GM12878 (cell line): Measurements from ENCODE around the gene VMAC. TPM values are rescaled to one million over a fixed set of nuclear protein-coding genes. Genes with fewer than 3 reads are reported as not detected.

ENCODE experiments used
- ATAC-seq: fragments of 200-7000 bp; cut with Tn5 transposase; 3 replicates; pipeline ENCODE4 v1.9.1; 2020; ENCODE audit warnings: mild to moderate bottlenecking, moderate library complexity
- BruUV-seq: library from RNA; stranded (reverse); fragments of 400-500 nt; replicated peaks from 2 replicates; lab custom pipeline; 2021; lab: Mats Ljungman, UMichigan
- CTCF ChIA-PET: fragments of 300-600 bp; sonication (Branson Sonifier 250); formaldehyde crosslinking; extraction: SDS; loops from one replicate; lab custom pipeline; 2021; ENCODE audit warnings: inconsistent platforms; lab: Yijun Ruan, JAX
- POLR2A ChIA-PET: fragments of 350-600 bp; formaldehyde crosslinking; extraction: SDS; loops from one replicate; lab custom pipeline; 2021; ENCODE audit warnings: inconsistent platforms; lab: Charles Lee
- RAD21 ChIA-PET: fragments of 300-600 bp; sonication (Branson Sonifier 250); formaldehyde crosslinking; loops from one replicate; lab custom pipeline; 2023; ENCODE audit warnings: antibody characterized with exemption; ENCODE audit not compliant: unreplicated experiment; lab: Charles Lee
- SMC1A ChIA-PET: fragments of 300-600 bp; sonication (Branson Sonifier 250); formaldehyde crosslinking; loops from one replicate; lab custom pipeline; 2023; ENCODE audit not compliant: unreplicated experiment, uncharacterized antibody; lab: Charles Lee
- DNase-seq: peaks from one replicate; pipeline ENCODE4 v3.0.0-alpha.2; 2011; ENCODE audit warnings: low read depth, low spot score
- FAIRE-seq: peaks from 3 replicates; lab custom pipeline; 2011; peaks lifted over from hg19 to GRCh38; lab: Jason Lieb, UNC
- H2AFZ ChIP-seq: 2 replicates; pipeline ENCODE4 v1.6.0; 2011; ENCODE audit warnings: low read depth, low read length, control low read depth; ENCODE audit not compliant: control insufficient read depth
- H3K27ac ChIP-seq: 2 replicates; pipeline ENCODE4 v1.5.1; 2011; ENCODE audit warnings: control low read depth; ENCODE audit not compliant: control insufficient read depth, insufficient read depth
- H3K27me3 ChIP-seq, 2 experiments: replicated peaks in 1 of 2; 2 replicates each; pipeline versions ENCODE4 v1.6.0 to v1.6.1; 2011; ENCODE audit warnings: low read length in 1 of 2; ENCODE audit not compliant: control insufficient read depth in 2 of 2, insufficient read depth in 2 of 2
- H3K36me3 ChIP-seq, 2 experiments: 2 replicates each; pipeline ENCODE4 v1.5.1; 2011; ENCODE audit warnings: low read length in 1 of 2; ENCODE audit not compliant: control insufficient read depth in 2 of 2, insufficient read depth in 2 of 2
- H3K4me1 ChIP-seq: 2 replicates; pipeline ENCODE4 v1.6.1; 2011; ENCODE audit warnings: mild to moderate bottlenecking, low read length, moderate library complexity, mixed read lengths; ENCODE audit not compliant: control insufficient read depth, insufficient read depth
- H3K4me2 ChIP-seq: 2 replicates; pipeline ENCODE4 v1.6.0; 2011; ENCODE audit warnings: control low read depth; ENCODE audit not compliant: control insufficient read depth, insufficient read depth
- H3K4me3 ChIP-seq: fragments of 200-600 bp; sonication (generic); 2 replicates; pipeline ENCODE4 v1.5.1; 2016
- H3K79me2 ChIP-seq: 2 replicates; pipeline ENCODE4 v1.6.0; 2011; ENCODE audit warnings: low read length; ENCODE audit not compliant: control insufficient read depth, insufficient read depth
- H3K9ac ChIP-seq: 2 replicates; pipeline ENCODE4 v1.8.0; 2011; ENCODE audit warnings: low read length, control low read depth, mixed read lengths; ENCODE audit not compliant: control insufficient read depth, insufficient read depth
- H3K9me3 ChIP-seq: replicated peaks from 3 replicates; pipeline ENCODE4 v1.5.1; 2011; ENCODE audit warnings: mild to moderate bottlenecking, low read length; ENCODE audit not compliant: control insufficient read depth, insufficient read depth
- H4K20me1 ChIP-seq: 2 replicates; pipeline ENCODE4 v1.6.0; 2011; ENCODE audit not compliant: control insufficient read depth, insufficient read depth
- CBX5 ChIP-seq: sonication (generic); IDR thresholded peaks from 2 replicates; pipeline ENCODE4 v1.6.1; 2016; ENCODE audit warnings: low read depth, moderate library complexity, mild to moderate bottlenecking, inconsistent platforms
- EZH2 ChIP-seq: IDR thresholded peaks from 2 replicates; pipeline ENCODE4 v1.6.1; 2012; ENCODE audit warnings: low read depth, mild to moderate bottlenecking, control low read depth, inconsistent platforms, low read length, borderline replicate concordance; ENCODE audit not compliant: control insufficient read depth
- GATAD2B ChIP-seq: fragments of 450-650 bp; conservative IDR thresholded peaks from 2 replicates; pipeline ENCODE4 v1.6.1; 2017; ENCODE audit warnings: low read depth, mild to moderate bottlenecking, moderate library complexity
- HDAC2 ChIP-seq: fragments of 200-600 bp; sonication (generic); IDR thresholded peaks from 2 replicates; pipeline ENCODE4 v1.6.1; 2017
- IRF5 ChIP-seq: fragments of 450-650 bp; IDR thresholded peaks from 2 replicates; pipeline ENCODE4 v1.6.1; 2017; ENCODE audit warnings: borderline replicate concordance
- MYB ChIP-seq: fragments of 150-350 bp; IDR thresholded peaks from 2 replicates; pipeline ENCODE4 v1.6.1; 2014; ENCODE audit warnings: mild to moderate bottlenecking, low read depth, low read length, borderline replicate concordance
- MYC ChIP-seq: IDR thresholded peaks from 2 replicates; pipeline ENCODE4 v1.6.1; 2011; ENCODE audit warnings: mild to moderate bottlenecking, low read length, moderate library complexity, inconsistent platforms; ENCODE audit not compliant: insufficient read depth, insufficient replicate concordance, insufficient read length, severe bottlenecking
- RAD21 ChIP-seq: IDR thresholded peaks from 2 replicates; pipeline ENCODE4 v1.6.1; 2011; ENCODE audit warnings: mild to moderate bottlenecking, low read depth, low read length, moderate library complexity; ENCODE audit not compliant: insufficient read depth
- SMAD5 ChIP-seq: IDR thresholded peaks from 2 replicates; pipeline ENCODE4 v1.6.1; 2016; ENCODE audit warnings: antibody characterized with exemption, low read depth
- SREBF1 ChIP-seq: IDR thresholded peaks from 2 replicates; pipeline ENCODE4 v1.6.1; 2012; ENCODE audit warnings: mild to moderate bottlenecking, low read length
- TARDBP ChIP-seq: IDR thresholded peaks from 2 replicates; pipeline ENCODE4 v1.6.1; 2016; ENCODE audit warnings: borderline replicate concordance
- ZNF24 ChIP-seq: fragments of 450-650 bp; IDR thresholded peaks from 2 replicates; pipeline ENCODE4 v1.6.1; 2017; ENCODE audit warnings: antibody characterized with exemption, mild to moderate bottlenecking
- WGBS: methylation state at CpG from one replicate; pipeline ENCODE4 v1.1.6; 2016; ENCODE audit warnings: low lambda C conversion rate; ENCODE audit not compliant: insufficient replicate concordance, insufficient coverage; ENCODE audit errors: missing lambda C conversion rate; 5-methylcytosine and 5-hydroxymethylcytosine counted together
- in situ Hi-C: fragments of 300-500 bp; cut with MboI; formaldehyde crosslinking; loops from 9 replicates; pipeline ENCODE4 v1.14.3; 2018; ENCODE audit warnings: mixed read lengths
- intact Hi-C: fragments of 100-400 bp; cut with micrococcal nuclease; formaldehyde crosslinking; loops from one replicate; pipeline ENCODE4 v1.14.2; 2022; ENCODE audit not compliant: unreplicated experiment
- polyA plus RNA-seq, 11 experiments: library from polyadenylated mRNA; depleted of rRNA in 4 of 11; unstranded in 6 of 11; stranded (reverse) in 5 of 11; fragments of >200 nt; fragmentation: Nextera tagmentation in 4 of 11; fragmentation: Illumina TruSeq in 1 of 11; extraction: Ambion mirVana in 4 of 11; extraction: Trizol in 1 of 11; gene quantifications; 1 replicate in 1 of 11; 2 replicates in 10 of 11; pipeline versions ENCODE4 v1.2.1 to v1.2.3, GENCODE V29; 2011 to 2016; ENCODE audit warnings: inconsistent platforms in 2 of 11, missing spikeins in 2 of 11, low read depth in 1 of 11
- total RNA-seq, 4 experiments: library from RNA; depleted of rRNA in 3 of 4; stranded (reverse); fragments of >200 nt in 3 of 4; fragmentation: Illumina TruSeq in 1 of 4; extraction: Trizol in 1 of 4; gene quantifications; 2 replicates each; pipeline versions ENCODE4 v1.2.1 to v1.2.3, GENCODE V29; 2013 to 2021
- TF ChIP-seq, protein P1 (sequence below): fragments of 450-650 bp; IDR thresholded peaks from 2 replicates; pipeline ENCODE4 v1.6.1; 2016; ENCODE audit warnings: mild to moderate bottlenecking, moderate library complexity, borderline replicate concordance

Gene VMAC
- total and polyA plus RNA-seq, 10 of the 15 experiments (the other 5 are each of a cell fraction or from before 2014, with no cell fraction given): 0.18 to 6.8 (median 1.8) TPM

DNA sequence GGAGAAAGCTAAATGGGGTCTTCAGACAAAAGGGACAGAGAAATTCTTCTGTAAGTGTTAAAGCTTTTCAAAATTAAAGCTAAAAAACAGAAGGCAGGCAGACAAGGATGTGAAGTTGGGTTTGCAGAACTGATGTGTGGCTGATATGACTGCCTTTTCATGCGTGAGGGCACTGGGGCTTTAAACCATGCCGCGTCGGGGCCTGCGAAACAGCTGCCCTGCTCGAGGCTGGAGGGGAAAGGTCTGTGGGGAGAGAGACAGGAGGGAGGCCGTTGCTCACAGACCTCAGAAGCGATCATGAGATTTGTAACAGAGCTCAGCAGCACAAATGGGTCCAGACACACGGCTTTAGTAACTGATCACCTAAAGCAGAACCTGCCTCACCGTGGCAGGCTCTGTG, 32.9 kb downstream of the VMAC start (continued):
- TF ChIP-seq, protein P1, sequence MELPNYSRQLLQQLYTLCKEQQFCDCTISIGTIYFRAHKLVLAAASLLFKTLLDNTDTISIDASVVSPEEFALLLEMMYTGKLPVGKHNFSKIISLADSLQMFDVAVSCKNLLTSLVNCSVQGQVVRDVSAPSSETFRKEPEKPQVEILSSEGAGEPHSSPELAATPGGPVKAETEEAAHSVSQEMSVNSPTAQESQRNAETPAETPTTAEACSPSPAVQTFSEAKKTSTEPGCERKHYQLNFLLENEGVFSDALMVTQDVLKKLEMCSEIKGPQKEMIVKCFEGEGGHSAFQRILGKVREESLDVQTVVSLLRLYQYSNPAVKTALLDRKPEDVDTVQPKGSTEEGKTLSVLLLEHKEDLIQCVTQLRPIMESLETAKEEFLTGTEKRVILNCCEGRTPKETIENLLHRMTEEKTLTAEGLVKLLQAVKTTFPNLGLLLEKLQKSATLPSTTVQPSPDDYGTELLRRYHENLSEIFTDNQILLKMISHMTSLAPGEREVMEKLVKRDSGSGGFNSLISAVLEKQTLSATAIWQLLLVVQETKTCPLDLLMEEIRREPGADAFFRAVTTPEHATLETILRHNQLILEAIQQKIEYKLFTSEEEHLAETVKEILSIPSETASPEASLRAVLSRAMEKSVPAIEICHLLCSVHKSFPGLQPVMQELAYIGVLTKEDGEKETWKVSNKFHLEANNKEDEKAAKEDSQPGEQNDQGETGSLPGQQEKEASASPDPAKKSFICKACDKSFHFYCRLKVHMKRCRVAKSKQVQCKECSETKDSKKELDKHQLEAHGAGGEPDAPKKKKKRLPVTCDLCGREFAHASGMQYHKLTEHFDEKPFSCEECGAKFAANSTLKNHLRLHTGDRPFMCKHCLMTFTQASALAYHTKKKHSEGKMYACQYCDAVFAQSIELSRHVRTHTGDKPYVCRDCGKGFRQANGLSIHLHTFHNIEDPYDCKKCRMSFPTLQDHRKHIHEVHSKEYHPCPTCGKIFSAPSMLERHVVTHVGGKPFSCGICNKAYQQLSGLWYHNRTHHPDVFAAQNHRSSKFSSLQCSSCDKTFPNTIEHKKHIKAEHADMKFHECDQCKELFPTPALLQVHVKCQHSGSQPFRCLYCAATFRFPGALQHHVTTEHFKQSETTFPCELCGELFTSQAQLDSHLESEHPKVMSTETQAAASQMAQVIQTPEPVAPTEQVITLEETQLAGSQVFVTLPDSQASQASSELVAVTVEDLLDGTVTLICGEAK: no peak
- TF ChIP-seq MYB (no peak), SREBF1 (no peak), TARDBP (no peak), GATAD2B (no peak)
- TF ChIP-seq, all 136 proteins: peak for 0

DNA sequence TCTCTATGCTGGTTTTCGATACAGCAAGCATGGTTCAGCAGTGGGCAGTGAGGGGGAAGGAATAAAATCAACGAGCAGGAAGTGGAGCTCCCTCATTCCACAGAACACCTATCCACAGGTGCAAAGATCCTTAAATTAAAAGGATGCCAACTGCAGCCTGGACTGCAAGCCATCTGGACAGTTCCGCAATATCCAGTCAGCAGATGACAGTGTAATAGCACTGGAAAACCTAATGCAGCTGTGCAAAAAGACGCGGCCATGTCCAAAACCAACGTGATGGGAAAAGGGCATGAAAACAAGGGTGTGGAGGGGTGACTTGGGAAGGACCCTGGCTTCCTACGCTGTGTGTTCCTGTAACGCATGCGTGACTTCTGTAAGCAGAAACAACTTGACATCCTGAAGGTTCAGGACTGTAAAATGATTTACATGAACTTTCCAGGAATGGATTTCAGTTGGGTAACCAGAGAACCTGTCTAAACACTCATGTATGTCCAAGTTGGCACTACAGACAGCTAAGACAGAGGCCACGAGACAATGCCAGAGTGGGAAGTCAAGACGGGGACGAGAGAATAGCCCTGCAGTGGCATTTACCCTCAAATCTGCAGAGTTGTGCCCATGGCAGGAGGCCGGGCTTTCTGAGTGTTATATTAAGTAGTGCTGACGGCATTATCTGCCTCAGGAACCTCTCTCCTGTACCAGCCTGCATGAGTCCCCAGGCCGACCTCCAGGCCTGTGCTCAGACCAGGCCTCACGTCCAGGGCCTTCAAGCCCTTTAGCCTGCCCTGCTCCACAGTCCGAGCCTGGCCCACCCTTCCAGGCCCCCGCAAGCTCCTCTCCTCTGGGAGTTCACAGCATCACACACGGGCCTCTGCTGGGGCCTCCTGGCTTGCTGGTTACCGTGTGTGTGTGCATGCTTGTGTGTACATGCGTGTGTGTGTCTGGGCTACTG, 35.9 kb downstream of the VMAC start:
- Histone ChIP-seq H3K4me3 (no peak overlapping the region), H3K79me2 (no peaks in the 10 kb centered on the region), H3K36me3 (peaks cover 7 to 29% of the 10 kb centered on the region in 2 experiments; a peak in 3 of 4 replicates), H2AFZ (no peak overlapping the region), H3K9me3 (no peaks in the 10 kb centered on the region), H3K27me3 (no peaks in the 10 kb centered on the region), H3K27ac (no peak overlapping the region), H4K20me1 (no peaks in the 10 kb centered on the region), H3K9ac (no peak overlapping the region), H3K4me1 (no peaks in the 10 kb centered on the region), H3K4me2 (no peak overlapping the region)
- intact Hi-C loops (no loop called here), in situ Hi-C loops (no loop called here)
- ATAC-seq (no peak), DNase-seq (no peak), FAIRE-seq (no peak)
- BruUV-seq: no TSS peak
- WGBS: 98% methylated on average over 21 of the region's 21 CpGs
- CTCF ChIA-PET: interaction anchor here (0.6 kb wide), 1 partner anchor 28 kb away, joined by 3 read pairs; no protein-coding TSS in a partner anchor
- RAD21 ChIA-PET: no interaction called here
- POLR2A ChIA-PET: no interaction called here
- SMC1A ChIA-PET: interaction anchor here (1.6 kb wide), 1 partner anchor 27 kb away, joined by 4 read pairs; no protein-coding TSS in a partner anchor
- TF ChIP-seq ZNF24 (no peak), SMAD5 (no peak), HDAC2 (no peak), IRF5 (no peak), MYC (no peak), CBX5 (no peak), RAD21 (no peak), EZH2 (no peak)
